HG02840 (cell line): ENCODE data around the gene MRPL43.

Experiments used
- ATAC-seq: cut with Tn5 transposase; IDR thresholded peaks from one replicate; pipeline ENCODE4 v1.9.1; 2021; ENCODE audit warnings: mild to moderate bottlenecking, moderate library complexity, moderate number of reproducible peaks; ENCODE audit not compliant: unreplicated experiment, low FRiP score

The MRPL43 gene

GRCh38 chr10:101020427-101021075 is 33.3 kb upstream of the MRPL43 start:
- ATAC-seq = no peak

- no peak for ATAC-seq
These were observed 32.1 kb upstream of the MRPL43 start for GRCh38 chr10:101019440-101019703.

- no peak for ATAC-seq
These were observed 31.5 kb upstream of the MRPL43 start for GRCh38 chr10:101018600-101019439.

- no peak for ATAC-seq
These were observed 30.9 kb upstream of the MRPL43 start for GRCh38 chr10:101018118-101018599.

- ATAC-seq = no peak
These were observed 29.5 kb upstream of the MRPL43 start for GRCh38 chr10:101016814-101017213.

GRCh38 chr10:101015582-101015973 is 28.3 kb upstream of the MRPL43 start:
- ATAC-seq = no peak

- no peak for ATAC-seq
These were observed 27.8 kb upstream of the MRPL43 start for GRCh38 chr10:101014966-101015581.

GRCh38 chr10:101014230-101014884 is 27.1 kb upstream of the MRPL43 start:
- no peak for ATAC-seq

GRCh38 chr10:101013365-101013825 is 26.1 kb upstream of the MRPL43 start:
- no peak for ATAC-seq

- ATAC-seq = peak; percentile 67
These were observed 25.4 kb upstream of the MRPL43 start for GRCh38 chr10:101012525-101013364.

- ATAC-seq = no peak
These were observed 24.5 kb upstream of the MRPL43 start for GRCh38 chr10:101011517-101012423.

- ATAC-seq = no peak
These were observed 23.0 kb upstream of the MRPL43 start for GRCh38 chr10:101010329-101010728.

GRCh38 chr10:101008823-101009423 is 21.6 kb upstream of the MRPL43 start:
- ATAC-seq = no peak

- ATAC-seq = no peak
These were observed 20.9 kb upstream of the MRPL43 start for GRCh38 chr10:101007915-101008822.

- ATAC-seq = no peak
These were observed 19.9 kb upstream of the MRPL43 start for GRCh38 chr10:101007099-101007711.

GRCh38 chr10:101006593-101007098 is 19.3 kb upstream of the MRPL43 start:
- no peak for ATAC-seq
